Middle frontal gyrus (tissue), 1 donor: ENCODE results near the gene EDN2.

ENCODE experiments used
- DNase-seq: peaks from one replicate; pipeline ENCODE4 v3.0.0-alpha.2; 2015; ENCODE audit warnings: low spot score; ENCODE audit errors: extremely low spot score

Gene EDN2

GRCh38 chr1:41465741-41466140 is 18.7 kb downstream of the EDN2 start:
- DNase-seq = no peak

- DNase-seq = no peak
These were observed 19.6 kb downstream of the EDN2 start for GRCh38 chr1:41464885-41465284.

DNA sequence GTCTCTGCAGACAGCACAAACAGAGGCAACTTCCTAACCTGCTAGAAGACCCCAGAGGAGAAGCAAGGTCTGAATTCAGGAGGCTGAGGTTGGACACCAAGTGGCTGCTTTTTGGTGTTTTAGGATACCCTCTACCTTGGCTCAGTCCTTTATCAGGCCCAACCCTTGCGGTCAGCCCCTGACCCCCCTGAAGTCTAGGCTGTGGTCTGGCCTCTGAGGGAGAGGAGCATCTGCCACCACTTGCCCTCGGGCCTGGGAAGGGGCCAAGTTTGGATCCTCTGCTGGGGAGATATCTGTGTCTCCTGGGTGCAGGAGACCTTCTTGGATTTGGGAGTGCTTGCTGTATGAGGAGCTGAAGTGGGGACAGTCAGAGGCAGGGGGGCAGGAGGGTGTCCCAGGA is 21.0 kb downstream of the EDN2 start:
- DNase-seq = no peak

- DNase-seq = no peak
These were observed 21.8 kb downstream of the EDN2 start for GRCh38 chr1:41462680-41463004.

GRCh38 chr1:41461790-41462679 is 22.4 kb downstream of the EDN2 start:
- no peak for DNase-seq

- DNase-seq = no peak
These were observed 27.5 kb downstream of the EDN2 start for GRCh38 chr1:41456847-41457540.

DNA sequence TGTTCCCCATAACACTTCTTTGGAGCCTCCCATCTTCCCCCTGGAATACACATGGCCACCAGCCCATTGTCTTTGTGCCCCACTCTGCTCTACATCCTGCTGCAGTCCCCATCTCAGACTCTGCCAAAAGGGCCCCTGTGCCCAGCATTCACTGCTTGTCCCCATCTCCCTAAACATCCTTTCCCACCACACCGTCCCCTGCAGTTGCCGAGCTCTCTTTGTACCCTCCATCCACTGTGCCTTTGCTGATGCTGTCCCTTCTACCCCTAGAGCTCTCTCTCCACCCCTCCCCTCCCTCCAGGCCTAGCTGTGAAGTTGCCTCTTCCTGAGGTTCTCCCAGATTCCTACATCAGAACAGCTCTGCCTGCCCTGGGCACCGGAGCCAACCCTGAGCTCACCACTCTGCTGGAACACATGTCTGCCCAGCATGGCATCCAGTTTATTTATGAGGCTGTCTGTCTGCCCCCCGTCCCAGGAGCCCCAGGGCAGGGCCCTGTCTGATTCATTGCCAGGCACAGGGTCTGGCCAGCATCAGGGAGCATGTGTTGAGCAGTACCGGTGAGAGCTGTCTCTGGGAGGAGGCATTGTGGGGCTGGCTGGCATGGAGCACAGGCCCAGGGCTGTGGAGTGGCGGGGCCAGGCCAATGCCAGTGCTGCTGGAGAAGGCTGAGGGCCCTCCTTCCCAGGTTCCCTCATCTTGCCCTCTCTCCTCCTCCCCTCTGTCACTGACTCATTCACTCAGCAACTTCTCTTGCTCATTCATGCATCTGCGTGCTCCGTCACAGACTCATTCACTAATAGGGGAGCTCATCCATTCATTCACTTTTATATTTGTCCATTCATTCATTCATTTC is 28.8 kb downstream of the EDN2 start:
- no peak for DNase-seq

- peak; percentile 62 for DNase-seq
These were observed 30.1 kb downstream of the EDN2 start for GRCh38 chr1:41454406-41454805.

GRCh38 chr1:41452704-41453290 is 31.7 kb downstream of the EDN2 start:
- DNase-seq = no peak

GRCh38 chr1:41450747-41451285 is 33.7 kb downstream of the EDN2 start:
- no peak for DNase-seq

GRCh38 chr1:41449326-41449921 is 35.1 kb downstream of the EDN2 start:
- DNase-seq = no peak

DNA sequence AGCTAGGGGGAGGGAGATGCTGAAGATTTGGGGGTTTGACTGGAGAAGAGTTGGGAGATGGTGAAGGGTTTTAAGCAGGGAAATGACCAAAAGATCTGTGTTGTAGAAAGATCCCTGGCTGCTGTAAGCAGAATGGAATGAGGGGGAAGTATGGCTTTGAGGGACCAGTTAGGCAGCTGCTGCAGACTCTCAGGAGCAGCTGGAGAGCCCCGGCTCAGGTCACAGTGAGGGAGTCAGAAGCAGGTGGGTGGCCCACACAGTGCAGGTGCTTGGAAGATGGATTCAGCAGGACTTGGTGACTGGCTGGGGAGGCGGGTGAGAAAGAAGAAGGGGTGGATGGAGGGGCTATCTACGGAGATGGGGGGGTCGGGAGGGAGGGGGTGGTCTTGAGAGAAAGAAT is 35.7 kb downstream of the EDN2 start:
- DNase-seq = no peak

DNA sequence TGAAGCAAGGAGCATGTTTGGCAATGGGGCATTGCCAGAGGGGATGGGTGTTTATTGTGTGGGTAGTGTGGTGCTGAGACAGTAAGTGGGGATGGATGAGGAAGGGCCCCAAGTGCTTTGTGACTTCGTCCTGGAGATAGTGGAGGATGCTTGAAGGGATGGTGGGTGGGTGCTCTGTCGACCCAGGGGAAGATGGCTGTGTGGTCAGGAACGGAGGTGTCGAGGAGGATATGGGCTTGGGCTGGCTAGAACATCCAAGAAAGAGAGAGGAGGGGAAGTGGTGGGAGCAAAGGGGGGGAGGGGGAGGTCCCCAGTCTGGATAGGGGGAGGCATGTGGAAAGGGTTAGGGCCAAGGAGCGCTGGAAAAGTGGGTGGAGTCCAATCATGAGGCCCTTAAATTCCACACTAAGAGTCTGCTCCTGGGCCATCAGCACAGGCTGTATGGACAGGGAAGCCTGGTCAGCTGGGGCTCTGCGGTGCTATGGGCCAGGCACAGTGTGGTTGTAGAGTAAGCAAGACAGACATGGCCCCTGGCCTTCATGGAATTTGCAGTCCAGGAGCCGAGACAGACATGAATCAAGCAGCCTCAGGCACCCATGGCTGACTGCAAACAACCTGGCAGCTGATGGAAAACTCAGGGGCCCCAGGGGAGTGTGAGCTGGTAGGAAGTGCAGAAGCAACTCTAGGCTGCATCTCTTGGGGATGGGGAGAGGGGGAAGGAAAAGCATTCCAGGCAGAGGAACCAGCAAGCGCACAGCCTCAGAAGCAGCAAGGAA is 36.3 kb downstream of the EDN2 start:
- DNase-seq = no peak

GRCh38 chr1:41446851-41447610 is 37.5 kb downstream of the EDN2 start:
- no peak for DNase-seq

DNA sequence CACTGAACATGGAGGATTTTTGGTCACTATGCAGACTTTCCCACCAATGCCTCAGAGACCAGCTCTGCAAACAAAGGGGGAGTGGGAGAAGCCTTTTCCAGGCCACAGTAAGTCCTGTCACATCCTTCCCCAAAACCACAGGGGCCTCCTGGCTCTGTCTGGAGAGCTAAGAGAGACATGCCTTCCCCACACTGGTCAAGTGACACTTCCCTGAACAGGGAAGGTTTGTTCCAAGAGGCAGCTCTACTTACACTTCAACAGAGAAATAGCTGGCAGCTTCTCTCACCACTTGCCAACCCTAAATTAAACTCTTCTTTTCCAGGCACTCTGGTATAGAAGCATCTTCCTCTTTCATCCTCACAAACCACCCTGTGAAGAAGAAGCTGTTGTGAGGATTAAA is 39.7 kb downstream of the EDN2 start:
- DNase-seq = no peak

DNA sequence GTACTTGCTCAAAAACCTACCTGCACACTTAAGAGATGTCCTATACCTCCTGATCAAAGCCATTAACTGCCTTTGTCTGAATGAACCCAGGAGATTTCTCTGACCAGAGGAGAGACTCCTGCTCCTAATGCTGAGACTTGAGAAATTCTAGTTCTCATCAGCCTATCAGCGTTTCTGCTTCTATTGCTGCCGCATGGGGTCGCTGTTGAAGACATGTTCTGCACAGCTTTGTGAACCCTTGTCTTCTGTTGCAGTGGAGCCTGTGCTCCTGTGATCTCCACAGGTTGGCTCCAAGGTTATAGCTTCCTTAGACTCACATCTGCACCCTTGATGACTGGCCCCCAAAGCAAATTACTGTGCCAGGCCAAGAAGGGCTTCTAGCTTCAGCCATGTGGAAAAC is 40.2 kb downstream of the EDN2 start:
- no peak for DNase-seq

GRCh38 chr1:41442697-41443251 is 41.7 kb downstream of the EDN2 start:
- DNase-seq = no peak

GRCh38 chr1:41440321-41441085 is 44.0 kb downstream of the EDN2 start:
- no peak for DNase-seq
